GM18502 (cell line): ENCODE results near the gene CFAP100.

Source experiments
- ATAC-seq: cut with Tn5 transposase; IDR thresholded peaks from one replicate; pipeline ENCODE4 v1.9.1; 2021; ENCODE audit warnings: mild to moderate bottlenecking; ENCODE audit not compliant: unreplicated experiment, poor library complexity

CFAP100 gene

DNA sequence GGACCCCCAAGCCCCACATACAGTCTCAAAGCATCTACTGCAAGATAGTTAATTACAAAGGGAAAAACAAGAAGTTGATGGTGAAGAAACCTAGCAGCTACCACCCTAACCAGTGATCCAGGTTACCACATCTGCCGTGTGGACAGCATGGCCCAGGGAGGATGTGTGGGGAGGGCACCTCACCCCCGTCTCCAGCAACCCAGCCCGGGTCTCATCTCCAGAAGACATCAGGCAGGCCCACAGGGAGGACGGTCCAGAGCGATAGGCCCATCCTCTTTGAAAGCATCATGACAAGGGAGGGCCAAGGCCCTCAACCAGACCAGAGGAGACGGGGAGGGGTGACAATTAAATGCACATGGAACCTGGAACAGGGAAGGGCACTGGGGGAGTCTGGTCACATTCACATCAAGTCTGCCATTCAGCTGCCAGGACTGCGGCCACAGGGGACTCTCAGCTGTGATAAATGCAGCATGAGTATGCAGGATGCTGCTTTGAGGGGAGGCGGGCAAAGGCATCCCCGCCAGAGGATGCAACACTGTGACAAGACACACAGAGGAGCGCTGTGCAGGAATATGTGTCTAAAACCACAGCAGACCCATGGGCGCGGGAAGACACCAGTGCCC lies 62.2 kb downstream of the CFAP100 start:
- no peak for ATAC-seq

- ATAC-seq: no peak
These were observed 64.5 kb downstream of the CFAP100 start for GRCh38 chr3:126459111-126459762.

DNA sequence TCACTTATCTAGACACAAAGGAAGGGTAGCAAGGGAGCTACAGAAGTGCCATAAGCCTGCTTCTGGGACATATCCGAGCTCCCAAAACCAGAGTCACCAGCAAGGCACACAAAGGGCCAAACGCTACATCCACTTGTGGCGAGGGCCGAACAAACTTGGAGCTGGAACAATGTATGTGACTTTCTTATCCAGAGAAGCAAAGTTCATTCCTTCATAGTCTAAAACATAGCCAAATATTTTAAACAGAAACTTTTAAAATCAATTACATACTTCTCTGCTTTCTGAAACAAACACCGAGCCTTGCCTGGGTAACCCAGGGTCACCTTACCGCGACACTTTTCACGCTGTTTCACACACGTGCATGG lies 65.0 kb downstream of the CFAP100 start:
- no peak for ATAC-seq

- ATAC-seq: no peak
These were observed 65.7 kb downstream of the CFAP100 start for GRCh38 chr3:126460381-126460780.

DNA sequence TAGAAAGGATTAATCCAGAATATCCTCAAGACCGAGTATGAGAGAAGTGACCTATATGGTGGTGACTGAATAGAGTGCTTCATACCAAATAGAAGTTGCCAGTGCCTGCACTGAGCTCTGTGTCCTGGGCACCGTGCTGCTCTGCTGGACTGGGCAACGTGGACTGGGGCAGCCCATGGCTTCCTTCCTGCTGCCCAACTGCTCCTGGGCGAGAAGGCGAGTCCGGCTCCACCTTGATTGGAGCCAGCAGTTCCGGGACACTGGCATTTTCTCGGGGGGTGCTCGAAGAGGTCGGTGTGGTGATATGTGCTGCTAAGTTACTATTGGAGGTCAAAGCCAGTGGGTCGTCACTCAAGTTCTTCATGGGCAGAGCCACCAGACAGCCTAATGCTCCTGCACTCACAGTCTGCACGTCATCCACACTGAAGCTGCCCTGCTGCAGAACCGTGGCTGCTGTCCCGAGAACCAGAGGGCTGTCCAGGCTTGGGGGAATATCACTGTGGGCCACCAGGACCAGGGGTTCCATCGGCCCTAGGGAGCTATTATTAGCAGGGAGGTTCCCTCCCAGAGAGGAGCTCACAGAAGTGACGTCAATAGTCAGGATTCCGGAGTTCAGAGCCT lies 66.9 kb downstream of the CFAP100 start:
- ATAC-seq: no peak

DNA sequence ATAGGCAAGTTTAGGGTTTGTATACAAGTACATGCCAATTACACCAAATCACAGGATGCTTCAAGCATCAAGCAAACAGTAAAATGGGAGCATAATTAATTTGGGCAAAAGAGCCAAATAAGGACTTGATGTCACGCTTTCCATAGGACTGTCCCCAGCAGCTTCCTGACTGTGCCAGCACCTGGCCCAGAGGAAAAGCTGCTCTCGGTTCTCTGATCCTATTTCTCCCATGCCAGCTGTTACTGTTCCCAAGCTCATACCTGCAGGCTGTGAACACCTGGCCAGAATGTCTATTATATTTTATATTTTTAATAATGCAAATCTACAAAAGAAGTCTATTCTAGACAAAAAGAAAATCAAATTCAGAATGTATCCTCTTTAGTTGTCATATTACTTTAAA lies 68.8 kb downstream of the CFAP100 start:
- ATAC-seq: no peak

DNA sequence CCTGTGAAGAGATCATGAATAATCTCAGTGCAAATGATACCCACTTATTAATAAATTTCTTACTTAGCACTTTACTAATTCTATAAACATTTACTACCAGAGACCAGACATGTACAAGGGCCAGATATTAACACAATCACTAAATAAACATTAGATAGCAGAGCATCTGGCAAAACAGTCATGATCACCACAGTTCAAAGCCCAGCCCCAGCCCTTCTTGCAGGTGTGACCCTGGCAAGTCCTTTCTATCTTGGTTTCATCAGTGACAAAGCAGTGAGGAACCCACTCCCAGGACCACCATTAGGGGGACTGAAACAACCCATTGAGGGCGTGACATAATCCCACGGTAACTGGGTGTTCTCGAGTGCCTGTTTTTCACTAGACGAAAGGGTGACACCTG lies 69.4 kb downstream of the CFAP100 start:
- ATAC-seq: no peak

GRCh38 chr3:126464494-126464893 lies 69.8 kb downstream of the CFAP100 start:
- no peak for ATAC-seq

- ATAC-seq: no peak
These were observed 70.3 kb downstream of the CFAP100 start for GRCh38 chr3:126464997-126465396.

GRCh38 chr3:126465928-126466544 lies 71.3 kb downstream of the CFAP100 start:
- no peak for ATAC-seq

DNA sequence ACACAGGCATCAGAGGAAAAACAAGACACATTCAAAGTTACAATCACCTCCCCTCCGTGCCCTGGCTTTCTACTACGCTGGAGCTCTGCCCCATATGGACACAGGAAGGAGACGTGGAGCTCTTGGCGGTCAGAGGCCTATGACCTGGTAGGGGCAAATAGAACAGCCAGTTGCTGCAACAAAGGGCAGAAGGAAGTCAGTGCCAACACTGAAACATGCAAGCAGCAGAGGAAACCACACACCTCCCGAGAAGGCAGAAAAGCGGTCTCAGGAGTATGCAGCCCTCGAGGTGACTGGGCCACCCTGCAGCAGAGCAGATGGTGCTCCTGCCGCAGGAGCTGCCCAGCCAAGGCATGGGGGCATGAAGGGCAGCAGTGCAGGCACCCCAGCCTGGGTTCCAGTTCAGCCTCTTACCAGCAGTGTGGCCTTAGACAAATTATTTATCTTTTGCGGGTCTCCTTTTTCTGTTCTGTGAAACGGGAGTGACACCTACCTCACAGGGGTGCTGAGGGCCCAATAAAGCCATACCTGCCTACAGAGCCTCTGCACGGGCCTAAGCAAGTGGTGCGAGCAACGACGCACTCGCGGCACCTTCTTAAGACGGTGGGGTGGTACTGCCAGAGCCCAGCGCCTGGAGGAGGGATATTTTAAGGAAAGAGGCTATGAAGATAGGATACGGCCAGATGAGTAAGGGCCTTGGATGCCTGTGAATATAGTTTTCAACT lies 72.3 kb downstream of the CFAP100 start:
- ATAC-seq: no peak

GRCh38 chr3:126467611-126467955 lies 72.9 kb downstream of the CFAP100 start:
- no peak for ATAC-seq

- no peak for ATAC-seq
These were observed 73.6 kb downstream of the CFAP100 start for GRCh38 chr3:126468028-126468891.

GRCh38 chr3:126469479-126469878 lies 74.8 kb downstream of the CFAP100 start:
- no peak for ATAC-seq

DNA sequence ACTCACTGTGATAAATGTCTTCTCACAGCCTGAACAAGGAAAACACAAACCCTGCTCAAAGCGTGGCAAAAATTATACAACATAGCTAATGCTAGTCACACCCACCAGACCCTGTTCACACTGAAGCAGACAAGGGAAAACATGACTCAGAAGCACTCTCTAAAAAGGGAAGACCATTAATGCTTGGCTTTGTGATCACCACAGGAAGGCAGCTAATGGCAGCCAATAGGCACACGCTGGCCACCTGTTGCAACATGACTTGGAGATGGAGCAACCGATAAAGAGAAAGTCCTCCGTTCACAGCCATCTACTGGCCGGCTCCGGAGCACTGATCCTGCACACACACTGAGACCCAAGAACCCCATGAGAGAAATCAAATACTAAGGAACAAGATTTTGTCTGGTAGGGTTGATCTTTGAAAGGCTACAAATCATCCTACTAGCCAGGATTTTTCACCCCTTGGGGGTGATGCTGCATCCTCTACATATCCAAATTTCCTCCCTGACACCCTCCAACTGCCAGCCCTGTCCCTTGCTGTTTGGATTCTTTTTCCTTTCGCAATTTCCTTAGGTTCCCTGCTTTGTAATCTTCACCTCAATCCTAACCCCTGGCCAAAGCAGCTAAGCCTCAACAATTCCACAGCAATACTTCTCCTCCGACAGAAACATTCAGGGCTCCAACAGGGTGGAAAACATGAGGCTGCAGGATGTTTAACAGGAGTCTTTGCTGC lies 77.7 kb downstream of the CFAP100 start:
- ATAC-seq: no peak

GRCh38 chr3:126473292-126474168 lies 78.8 kb downstream of the CFAP100 start:
- no peak for ATAC-seq

DNA sequence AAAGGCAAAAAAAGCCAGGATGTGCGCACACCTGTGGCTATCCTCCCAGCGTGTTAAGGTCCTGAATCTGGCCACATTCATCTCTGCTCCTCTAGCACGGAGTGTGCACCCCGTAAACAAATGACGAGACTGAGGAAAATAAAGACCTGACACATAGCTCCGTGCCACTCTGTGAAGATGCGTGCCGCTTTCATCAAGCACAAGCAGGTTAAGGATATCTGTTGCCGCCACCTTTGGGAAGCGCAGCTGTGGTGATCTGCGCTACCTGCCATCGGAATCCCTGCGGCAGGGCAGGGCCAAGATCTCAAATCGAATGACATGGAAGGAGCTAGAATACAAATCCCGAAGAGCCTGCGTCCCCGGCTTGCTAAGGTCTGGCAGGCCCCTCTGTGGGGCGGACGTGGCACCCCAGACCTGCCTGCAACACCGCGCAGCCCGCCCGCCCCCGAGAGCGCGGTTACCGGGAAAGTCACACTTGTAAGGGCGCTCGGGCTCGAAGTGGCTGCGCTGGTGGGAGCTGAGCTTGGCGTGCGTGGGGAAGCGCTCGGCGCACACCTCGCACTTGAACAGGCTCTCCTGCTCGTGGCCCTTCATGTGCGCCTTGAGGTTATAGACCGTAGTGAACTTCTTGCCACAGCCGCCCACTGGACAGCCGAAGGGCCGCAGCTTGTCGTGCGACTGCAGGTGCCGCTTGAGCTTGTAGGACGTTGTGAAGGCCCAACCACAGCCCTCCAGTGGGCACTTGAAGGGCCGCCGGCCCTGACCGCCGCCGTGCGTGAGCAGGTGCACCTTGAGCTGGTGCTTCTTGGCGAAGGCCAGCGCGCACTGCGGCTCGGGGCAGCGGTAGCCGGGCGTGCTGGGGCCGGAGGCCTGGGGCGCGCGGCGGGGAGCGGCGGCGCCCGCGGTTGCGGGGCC lies 80.0 kb downstream of the CFAP100 start:
- ATAC-seq: peak; percentile 11
